GM12872 (cell line): Measurements from ENCODE around the gene TOE1.

Experiments used
- TF ChIP-seq, protein P1 (sequence below): IDR thresholded peaks from 3 replicates; pipeline ENCODE4 v1.5.1; 2011; ENCODE audit warnings: low read depth, mild to moderate bottlenecking, low read length, moderate library complexity; ENCODE audit not compliant: insufficient read depth

The TOE1 gene

DNA sequence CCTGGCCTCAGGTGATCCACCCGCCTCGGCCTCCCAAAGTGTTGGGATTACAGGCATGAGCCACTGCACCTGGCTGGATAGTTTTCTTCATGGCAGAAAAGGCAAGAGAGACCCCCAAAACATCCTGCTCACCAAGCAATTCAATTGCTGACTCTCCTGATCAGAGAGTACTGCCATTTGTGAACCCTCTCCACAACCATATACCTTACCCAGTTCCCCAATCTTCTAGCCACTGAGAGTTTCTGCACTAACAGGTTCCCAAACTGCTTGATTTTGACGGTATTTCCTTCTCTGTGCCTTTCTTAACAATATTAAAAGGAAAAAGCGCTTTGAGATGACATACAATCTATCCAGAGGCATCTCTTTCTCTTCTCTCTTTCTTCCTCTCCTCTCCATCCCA is 40.2 kb downstream of the TOE1 start:
- TF ChIP-seq, protein P1, sequence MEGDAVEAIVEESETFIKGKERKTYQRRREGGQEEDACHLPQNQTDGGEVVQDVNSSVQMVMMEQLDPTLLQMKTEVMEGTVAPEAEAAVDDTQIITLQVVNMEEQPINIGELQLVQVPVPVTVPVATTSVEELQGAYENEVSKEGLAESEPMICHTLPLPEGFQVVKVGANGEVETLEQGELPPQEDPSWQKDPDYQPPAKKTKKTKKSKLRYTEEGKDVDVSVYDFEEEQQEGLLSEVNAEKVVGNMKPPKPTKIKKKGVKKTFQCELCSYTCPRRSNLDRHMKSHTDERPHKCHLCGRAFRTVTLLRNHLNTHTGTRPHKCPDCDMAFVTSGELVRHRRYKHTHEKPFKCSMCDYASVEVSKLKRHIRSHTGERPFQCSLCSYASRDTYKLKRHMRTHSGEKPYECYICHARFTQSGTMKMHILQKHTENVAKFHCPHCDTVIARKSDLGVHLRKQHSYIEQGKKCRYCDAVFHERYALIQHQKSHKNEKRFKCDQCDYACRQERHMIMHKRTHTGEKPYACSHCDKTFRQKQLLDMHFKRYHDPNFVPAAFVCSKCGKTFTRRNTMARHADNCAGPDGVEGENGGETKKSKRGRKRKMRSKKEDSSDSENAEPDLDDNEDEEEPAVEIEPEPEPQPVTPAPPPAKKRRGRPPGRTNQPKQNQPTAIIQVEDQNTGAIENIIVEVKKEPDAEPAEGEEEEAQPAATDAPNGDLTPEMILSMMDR = no peak

DNA sequence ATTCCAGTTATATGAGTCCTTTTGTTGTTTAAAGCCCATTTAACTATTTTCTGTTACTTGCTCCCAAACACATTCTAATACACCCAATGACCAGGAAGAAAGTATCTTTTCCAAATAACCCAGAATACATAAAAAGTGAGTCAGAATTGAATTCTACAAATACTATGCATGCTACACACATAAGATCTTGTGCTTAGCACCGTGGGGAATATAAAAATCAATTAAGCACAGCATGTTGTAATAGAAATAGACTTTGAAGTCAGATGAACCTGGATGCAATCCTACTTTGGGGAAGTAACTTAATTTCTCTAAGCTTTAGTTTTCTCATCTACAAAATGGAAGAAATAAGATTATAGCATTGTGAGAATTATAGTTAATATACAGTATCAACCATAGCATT is 40.8 kb downstream of the TOE1 start:
- TF ChIP-seq, protein P1 = no peak

DNA sequence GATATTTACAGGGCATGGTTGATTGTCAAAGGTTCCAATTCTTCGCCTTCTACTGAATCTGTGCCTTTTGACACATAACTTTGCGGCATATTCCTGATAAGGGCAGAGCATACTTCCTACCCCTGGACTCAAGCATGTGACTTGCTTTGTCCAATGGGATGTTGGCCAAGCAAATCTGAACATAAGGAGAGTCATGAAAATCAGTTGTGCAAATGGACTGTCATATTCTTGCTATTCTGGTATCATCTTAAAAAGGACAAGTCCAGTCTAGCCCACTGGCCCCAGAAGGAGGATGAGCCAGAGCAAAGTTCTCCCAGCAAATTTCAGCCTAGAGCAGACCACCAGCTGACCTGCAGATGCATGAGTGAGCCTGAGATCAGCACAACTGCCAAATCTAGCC is 41.3 kb downstream of the TOE1 start:
- TF ChIP-seq, protein P1 = no peak

DNA sequence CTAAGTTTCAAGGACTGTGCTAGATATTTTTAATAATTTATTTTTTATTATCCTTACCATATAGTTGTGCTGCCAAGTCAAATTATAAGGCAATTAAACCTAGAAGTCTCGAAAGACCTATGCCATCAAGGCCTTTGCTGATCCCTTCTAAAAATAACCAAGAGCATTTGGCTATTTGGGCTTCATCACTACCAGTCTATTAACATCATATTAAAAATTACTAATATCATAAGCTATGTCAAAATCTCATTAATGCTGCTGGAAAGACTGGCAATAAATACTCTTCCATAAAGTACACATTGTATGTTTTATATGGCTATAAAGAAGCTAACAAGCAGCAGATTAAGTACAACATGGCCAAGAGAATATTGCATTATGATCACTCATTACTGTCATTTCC is 43.2 kb downstream of the TOE1 start:
- TF ChIP-seq, protein P1 = no peak

DNA sequence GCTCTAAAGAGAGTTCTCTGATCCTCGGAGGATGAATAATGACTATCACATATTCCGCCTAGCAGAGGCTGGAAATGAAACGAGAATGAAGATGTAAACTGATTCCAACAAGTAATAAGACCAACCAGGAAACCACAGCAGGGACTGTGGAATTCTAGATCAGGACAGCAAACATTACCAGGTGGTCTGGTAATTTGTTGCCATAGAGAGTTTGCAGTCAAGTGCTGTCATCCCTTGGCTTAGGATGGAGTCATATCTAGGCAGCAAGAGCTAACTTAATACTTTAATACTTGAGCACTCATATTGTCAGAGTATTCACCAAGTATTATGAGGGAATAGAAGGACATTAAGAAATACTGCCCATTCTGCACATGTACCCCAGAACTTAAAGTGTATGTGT is 45.3 kb downstream of the TOE1 start:
- TF ChIP-seq, protein P1 = no peak

DNA sequence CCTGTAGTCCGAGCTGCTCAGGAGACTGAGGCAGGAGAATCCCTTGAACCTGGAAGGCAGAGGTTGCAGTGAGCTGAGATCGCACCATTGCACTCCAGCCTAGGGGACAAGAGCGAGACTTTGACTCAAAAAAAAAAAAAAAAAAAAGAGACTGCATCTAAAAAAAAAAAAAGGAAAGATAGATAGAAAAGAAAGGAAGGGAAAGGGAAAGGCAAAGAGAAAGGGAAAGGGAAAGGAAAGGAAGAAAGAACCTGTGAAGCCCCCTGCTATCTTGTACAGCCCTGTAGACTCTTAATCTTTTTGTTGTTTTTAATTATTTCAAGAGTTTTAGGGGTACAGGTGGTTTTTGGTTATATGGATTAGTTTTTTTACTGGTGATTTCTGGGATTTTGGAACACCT is 46.2 kb downstream of the TOE1 start:
- TF ChIP-seq, protein P1 = no peak
